Panc1 (cell line): ENCODE data around the gene FMNL3. TPM values are rescaled to one million over a fixed set of nuclear protein-coding genes. Genes with fewer than 3 reads are reported as not detected.

ENCODE experiments used
- ATAC-seq: fragments of 200-7000 bp; cut with Tn5 transposase; 2 replicates; pipeline ENCODE4 v1.9.1; 2020; ENCODE audit warnings: mild to moderate bottlenecking, moderate library complexity
- BruUV-seq: library from RNA; stranded (reverse); fragments of 400-500 nt; replicated peaks from 2 replicates; lab custom pipeline; 2021; lab: Mats Ljungman, UMichigan
- CTCF ChIA-PET: fragments of 300-600 bp; sonication (Branson Sonifier 250); formaldehyde crosslinking; loops from one replicate; lab custom pipeline; 2022; ENCODE audit warnings: antibody characterized with exemption; lab: Charles Lee
- POLR2A ChIA-PET: fragments of 300-600 bp; sonication (Branson Sonifier 250); formaldehyde crosslinking; loops from one replicate; lab custom pipeline; 2022; ENCODE audit warnings: antibody characterized with exemption; lab: Charles Lee
- DNase-seq: peaks from one replicate; pipeline ENCODE4 v3.0.0-alpha.2; 2010; ENCODE audit warnings: low read depth, low spot score
- H3K27ac ChIP-seq: 2 replicates; pipeline ENCODE4 v1.5.1; 2011; ENCODE audit warnings: mild to moderate bottlenecking, low read length, inconsistent platforms
- H3K27me3 ChIP-seq: fragments of 200-500 bp; sonication (Bioruptor generic); 2 replicates; pipeline ENCODE4 v1.6.0; 2014; ENCODE audit warnings: low read length, inconsistent platforms; ENCODE audit not compliant: control insufficient read depth, insufficient read depth
- H3K36me3 ChIP-seq: fragments of 200-500 bp; sonication (Bioruptor generic); 2 replicates; pipeline ENCODE4 v1.5.1; 2014; ENCODE audit warnings: inconsistent platforms, mild to moderate bottlenecking, low read length, moderate library complexity; ENCODE audit not compliant: control insufficient read depth, insufficient read depth
- H3K4me1 ChIP-seq: 2 replicates; pipeline ENCODE4 v1.5.1; 2011; ENCODE audit warnings: inconsistent platforms, mild to moderate bottlenecking, low read length, moderate library complexity; ENCODE audit not compliant: control insufficient read depth, insufficient read depth
- H3K4me3 ChIP-seq, 2 experiments: 2 replicates each; pipeline ENCODE4 v1.5.1; 2011 to 2012; ENCODE audit warnings: low read depth in 2 of 2, low read length in 2 of 2, mild to moderate bottlenecking in 2 of 2, inconsistent platforms in 1 of 2, moderate library complexity in 1 of 2
- H3K9me3 ChIP-seq: fragments of 200-500 bp; sonication (Bioruptor generic); 2 replicates; pipeline ENCODE4 v1.5.1; 2014; ENCODE audit warnings: low read depth, mild to moderate bottlenecking, inconsistent platforms, low read length, moderate library complexity; ENCODE audit not compliant: control insufficient read depth, insufficient read depth
- POLR2AphosphoS5 ChIP-seq: IDR thresholded peaks from 2 replicates; pipeline ENCODE4 v1.6.1; 2012; ENCODE audit warnings: mild to moderate bottlenecking, low read depth, low read length, moderate library complexity
- SIN3A ChIP-seq: IDR thresholded peaks from 2 replicates; pipeline ENCODE4 v1.6.1; 2012; ENCODE audit warnings: low read depth, mild to moderate bottlenecking, low read length, moderate library complexity, borderline replicate concordance; ENCODE audit not compliant: insufficient read depth
- TCF7L2 ChIP-seq: IDR thresholded peaks from 2 replicates; pipeline ENCODE4 v1.6.1; 2011; ENCODE audit warnings: mild to moderate bottlenecking, low read depth, low read length, inconsistent platforms
- in situ Hi-C: cut with HindIII; loops from 2 replicates; pipeline ENCODE4 v1.10.0; 2016; ENCODE audit warnings: low sequenced_read_pairs, low pct_unique_long_range_greater_than_20kb
- intact Hi-C: fragments of 100-400 bp; cut with micrococcal nuclease; formaldehyde crosslinking; loops from one replicate; pipeline ENCODE4 v1.10.0; 2022; ENCODE audit not compliant: unreplicated experiment
- total RNA-seq: library from RNA; stranded (reverse); gene quantifications from one replicate; pipeline ENCODE4 v1.2.1, GENCODE V29; 2021; ENCODE audit not compliant: unreplicated experiment
- TF ChIP-seq, protein P1 (sequence below): fragments of 450-650 bp; IDR thresholded peaks from 2 replicates; pipeline ENCODE4 v1.5.1; 2017; ENCODE audit warnings: mild to moderate bottlenecking
- TF ChIP-seq, protein P2 (sequence below), 2 experiments: IDR thresholded peaks; 2 replicates each; pipeline ENCODE4 v1.6.1; 2011 to 2012; ENCODE audit warnings: low read depth in 2 of 2, control low read depth in 1 of 2, low read length in 1 of 2, mild to moderate bottlenecking in 1 of 2, moderate library complexity in 1 of 2; ENCODE audit not compliant: insufficient read depth in 1 of 2

The FMNL3 gene
- total RNA-seq, 1 experiment from 2014 or later = 25.7 TPM

DNA sequence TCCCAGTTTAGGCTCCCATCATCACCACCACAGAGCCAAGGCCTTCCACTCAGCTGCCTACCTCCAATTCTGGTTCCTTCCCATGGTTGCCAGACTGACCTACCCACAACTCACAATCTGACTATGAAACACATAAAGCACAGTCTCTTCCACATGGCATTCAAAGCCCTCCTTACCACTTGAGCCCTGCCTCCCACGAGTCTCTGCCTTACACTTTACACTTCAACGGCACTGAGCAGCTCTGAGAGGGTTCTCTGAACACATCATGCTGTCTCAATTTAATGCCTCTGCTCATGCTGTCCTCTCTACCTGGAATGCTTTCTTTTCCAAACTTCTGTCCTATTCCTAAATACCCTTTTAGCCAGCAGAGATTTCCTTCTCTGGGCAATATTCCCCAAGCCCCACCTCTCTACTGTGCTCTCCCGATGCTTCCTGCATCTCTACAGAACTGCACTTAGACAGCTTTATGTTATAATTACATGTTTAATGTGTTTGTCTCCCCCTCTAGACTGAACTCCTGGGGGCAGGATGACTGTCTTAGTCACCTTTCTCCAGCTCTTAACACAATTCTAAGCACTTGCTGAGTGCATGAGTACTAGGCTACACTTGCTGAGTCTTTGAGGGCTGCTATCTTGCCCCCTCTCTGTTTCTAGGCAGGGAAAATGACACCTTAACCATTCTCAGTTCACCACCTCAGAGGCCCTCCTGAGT is 23.5 kb downstream of the FMNL3 start:
- H3K36me3 ChIP-seq = no peaks in the 10 kb centered on the region
- ChIA-PET CTCF (no interaction called here), POLR2A (no interaction called here)
- H3K4me3 ChIP-seq = no peak overlapping the region
- H3K4me1 ChIP-seq = no peaks in the 10 kb centered on the region
- TF ChIP-seq, protein P1, sequence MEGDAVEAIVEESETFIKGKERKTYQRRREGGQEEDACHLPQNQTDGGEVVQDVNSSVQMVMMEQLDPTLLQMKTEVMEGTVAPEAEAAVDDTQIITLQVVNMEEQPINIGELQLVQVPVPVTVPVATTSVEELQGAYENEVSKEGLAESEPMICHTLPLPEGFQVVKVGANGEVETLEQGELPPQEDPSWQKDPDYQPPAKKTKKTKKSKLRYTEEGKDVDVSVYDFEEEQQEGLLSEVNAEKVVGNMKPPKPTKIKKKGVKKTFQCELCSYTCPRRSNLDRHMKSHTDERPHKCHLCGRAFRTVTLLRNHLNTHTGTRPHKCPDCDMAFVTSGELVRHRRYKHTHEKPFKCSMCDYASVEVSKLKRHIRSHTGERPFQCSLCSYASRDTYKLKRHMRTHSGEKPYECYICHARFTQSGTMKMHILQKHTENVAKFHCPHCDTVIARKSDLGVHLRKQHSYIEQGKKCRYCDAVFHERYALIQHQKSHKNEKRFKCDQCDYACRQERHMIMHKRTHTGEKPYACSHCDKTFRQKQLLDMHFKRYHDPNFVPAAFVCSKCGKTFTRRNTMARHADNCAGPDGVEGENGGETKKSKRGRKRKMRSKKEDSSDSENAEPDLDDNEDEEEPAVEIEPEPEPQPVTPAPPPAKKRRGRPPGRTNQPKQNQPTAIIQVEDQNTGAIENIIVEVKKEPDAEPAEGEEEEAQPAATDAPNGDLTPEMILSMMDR = no peak
- TF ChIP-seq, protein P2, sequence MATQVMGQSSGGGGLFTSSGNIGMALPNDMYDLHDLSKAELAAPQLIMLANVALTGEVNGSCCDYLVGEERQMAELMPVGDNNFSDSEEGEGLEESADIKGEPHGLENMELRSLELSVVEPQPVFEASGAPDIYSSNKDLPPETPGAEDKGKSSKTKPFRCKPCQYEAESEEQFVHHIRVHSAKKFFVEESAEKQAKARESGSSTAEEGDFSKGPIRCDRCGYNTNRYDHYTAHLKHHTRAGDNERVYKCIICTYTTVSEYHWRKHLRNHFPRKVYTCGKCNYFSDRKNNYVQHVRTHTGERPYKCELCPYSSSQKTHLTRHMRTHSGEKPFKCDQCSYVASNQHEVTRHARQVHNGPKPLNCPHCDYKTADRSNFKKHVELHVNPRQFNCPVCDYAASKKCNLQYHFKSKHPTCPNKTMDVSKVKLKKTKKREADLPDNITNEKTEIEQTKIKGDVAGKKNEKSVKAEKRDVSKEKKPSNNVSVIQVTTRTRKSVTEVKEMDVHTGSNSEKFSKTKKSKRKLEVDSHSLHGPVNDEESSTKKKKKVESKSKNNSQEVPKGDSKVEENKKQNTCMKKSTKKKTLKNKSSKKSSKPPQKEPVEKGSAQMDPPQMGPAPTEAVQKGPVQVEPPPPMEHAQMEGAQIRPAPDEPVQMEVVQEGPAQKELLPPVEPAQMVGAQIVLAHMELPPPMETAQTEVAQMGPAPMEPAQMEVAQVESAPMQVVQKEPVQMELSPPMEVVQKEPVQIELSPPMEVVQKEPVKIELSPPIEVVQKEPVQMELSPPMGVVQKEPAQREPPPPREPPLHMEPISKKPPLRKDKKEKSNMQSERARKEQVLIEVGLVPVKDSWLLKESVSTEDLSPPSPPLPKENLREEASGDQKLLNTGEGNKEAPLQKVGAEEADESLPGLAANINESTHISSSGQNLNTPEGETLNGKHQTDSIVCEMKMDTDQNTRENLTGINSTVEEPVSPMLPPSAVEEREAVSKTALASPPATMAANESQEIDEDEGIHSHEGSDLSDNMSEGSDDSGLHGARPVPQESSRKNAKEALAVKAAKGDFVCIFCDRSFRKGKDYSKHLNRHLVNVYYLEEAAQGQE (IDR thresholded peaks at IDR 0.05; ENCODE audit: insufficient read depth in 1 of 2, low read depth in 2 of 2, low read length in 1 of 2) = no peak
- TF ChIP-seq TCF7L2 = no peak
- TF ChIP-seq SIN3A = no peak
- TF ChIP-seq POLR2AphosphoS5 = no peak
- no peak overlapping the region for H3K27ac ChIP-seq
- in situ Hi-C loops (no loop called here), intact Hi-C loops (no loop called here)
- DNase-seq (no peak), ATAC-seq (no peak)
- no peaks in the 10 kb centered on the region for H3K9me3 ChIP-seq
- H3K27me3 ChIP-seq = no peaks in the 10 kb centered on the region
- BruUV-seq = no TSS peak

DNA sequence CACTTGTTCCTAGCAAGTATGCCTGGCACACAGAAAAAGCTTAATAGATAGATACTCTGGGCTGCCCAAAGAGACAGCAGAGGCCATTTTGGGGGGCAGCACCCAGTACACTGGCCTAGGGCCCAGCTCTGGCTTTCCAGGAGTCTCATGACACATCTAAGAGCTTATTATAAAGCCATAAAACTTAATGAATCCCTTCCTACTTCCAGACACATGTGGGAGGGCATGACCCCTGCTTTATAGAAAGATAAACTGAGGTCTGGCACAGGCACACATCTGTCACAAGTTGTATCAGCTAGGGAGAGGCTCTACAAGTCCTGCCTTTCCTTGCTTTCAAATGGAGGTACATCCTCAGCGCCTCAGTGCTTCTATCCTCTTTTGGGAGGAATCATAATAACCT is 27.1 kb downstream of the FMNL3 start:
- in situ Hi-C loops = no loop called here
- Histone ChIP-seq H3K4me3 (no peak overlapping the region), H3K27me3 (no peaks in the 10 kb centered on the region), H3K9me3 (no peaks in the 10 kb centered on the region), H3K4me1 (no peaks in the 10 kb centered on the region), H3K27ac (no peak overlapping the region), H3K36me3 (no peaks in the 10 kb centered on the region)
- no TSS peak for BruUV-seq
- ATAC-seq (no peak), DNase-seq (no peak)
- intact Hi-C loops = no loop called here
- POLR2A ChIA-PET = no interaction called here
- CTCF ChIA-PET = no interaction called here
- no peak for TF ChIP-seq TCF7L2
- no peak for TF ChIP-seq SIN3A
- TF ChIP-seq, protein P2 (IDR thresholded peaks at IDR 0.05; ENCODE audit: insufficient read depth in 1 of 2, low read depth in 2 of 2, low read length in 1 of 2) = no peak
- no peak for TF ChIP-seq POLR2AphosphoS5
- TF ChIP-seq, protein P1 = no peak
